Posterior vena cava (tissue), 2 donors: Measurements from ENCODE around the gene INO80E. TPM values are rescaled to one million over a fixed set of nuclear protein-coding genes. Genes with fewer than 3 reads are reported as not detected.

Experiments
- DNase-seq: peaks from one replicate; pipeline ENCODE4 v3.0.0-alpha.2; 2020; ENCODE audit warnings: low spot score
- intact Hi-C, 2 donors: fragments of 100-400 bp; cut with DNase I; formaldehyde crosslinking; loops; one replicate each; pipeline versions ENCODE4 v1.14.1 to v1.14.2; 2022 to 2023
- total RNA-seq, 2 donors: library from RNA; stranded (reverse); fragmentation: NEBNext Ultra II Directional; extraction: Animal tissue kit (Norgen Biotek cat#: 25700); gene quantifications; one replicate each; pipeline ENCODE4 v1.2.1, GENCODE V29; 2021
- donor health status: DM: yes; HTN: yes; CAD: no.
- donor health status: DM: yes; HTN: yes; CAD: no.

Gene INO80E
- total RNA-seq, 2 donors from 2014 or later: 42.2 to 46.0 TPM

GRCh38 chr16:29974291-29975133 lies 21.5 kb upstream of the INO80E start:
- DNase-seq: peak; percentile 88
- intact Hi-C loops: no loop called here

- peak; percentile 15 for DNase-seq
- intact Hi-C loops: no loop called here
Measured at GRCh38 chr16:29975134-29975538, 20.9 kb upstream of the INO80E start.

- peak; percentile 72 for DNase-seq
- intact Hi-C loops: no loop called here
Measured at GRCh38 chr16:29975811-29976511, 20.1 kb upstream of the INO80E start.

- intact Hi-C loops: no loop called here
- DNase-seq: peak; percentile 76
Measured at GRCh38 chr16:29977063-29977825, 18.8 kb upstream of the INO80E start.

GRCh38 chr16:29978081-29978480 lies 18.0 kb upstream of the INO80E start:
- peak; percentile 59 for DNase-seq
- intact Hi-C loops: no loop called here

GRCh38 chr16:29978564-29979270 lies 17.3 kb upstream of the INO80E start:
- intact Hi-C loops: no loop called here
- peak; percentile 66 for DNase-seq

GRCh38 chr16:29982560-29983419 lies 13.3 kb upstream of the INO80E start:
- intact Hi-C loops: no loop called here

GRCh38 chr16:29983420-29984136 lies 12.5 kb upstream of the INO80E start:
- DNase-seq: peak; percentile 67
- intact Hi-C loops: no loop called here

More at GRCh38 chr16:29982560-29983419, 13.3 kb upstream of the INO80E start:
- DNase-seq: peak; percentile 59

GRCh38 chr16:29984137-29984763 lies 11.8 kb upstream of the INO80E start:
- DNase-seq: peak; percentile 50
- intact Hi-C loops: no loop called here

- intact Hi-C loops: no loop called here
- no peak for DNase-seq
Measured at GRCh38 chr16:29984764-29985147, 11.3 kb upstream of the INO80E start.

GRCh38 chr16:29985271-29985811 lies 10.7 kb upstream of the INO80E start:
- intact Hi-C loops: no loop called here
- peak; percentile 64 for DNase-seq

GRCh38 chr16:29986231-29986630 lies 9.8 kb upstream of the INO80E start:
- intact Hi-C loops: no loop called here
- DNase-seq: peak; percentile 73

- DNase-seq: peak; percentile 65
Measured at GRCh38 chr16:29986931-29987330, 9.1 kb upstream of the INO80E start.

GRCh38 chr16:29987371-29988085 lies 8.5 kb upstream of the INO80E start:
- DNase-seq: peak; percentile 77
- intact Hi-C loops: no loop called here

More at GRCh38 chr16:29986931-29987330, 9.1 kb upstream of the INO80E start:
- intact Hi-C loops: no loop called here

- DNase-seq: peak; percentile 77
Measured at GRCh38 chr16:29988346-29989075, 7.5 kb upstream of the INO80E start.

More at GRCh38 chr16:29988346-29989075, 7.5 kb upstream of the INO80E start:
- intact Hi-C loops: no loop called here
